CD8-positive, alpha-beta memory T cell (primary cell): ENCODE data around the gene MAOB. TPM values are rescaled to one million over a fixed set of nuclear protein-coding genes. Genes with fewer than 3 reads are reported as not detected.

Experiments used
- CTCF ChIA-PET: fragments of 350-600 bp; sonication (Branson Sonifier 250); formaldehyde crosslinking; loops from one replicate; lab custom pipeline; 2021; ENCODE audit warnings: antibody characterized with exemption; lab: Charles Lee
- POLR2A ChIA-PET: fragments of 350-600 bp; sonication (Branson Sonifier 250); formaldehyde crosslinking; loops from one replicate; lab custom pipeline; 2021; ENCODE audit warnings: antibody characterized with exemption; lab: Charles Lee
- DNase-seq, 5 donors: peaks; one replicate each; pipeline versions ENCODE4 v3.0.0 to v3.0.0-alpha.2; 2020 to 2022; ENCODE audit warnings: mixed read lengths in 1 of 5
- H3K27ac ChIP-seq: one replicate; pipeline ENCODE4 v1.7.0; 2013; ENCODE audit warnings: low read depth, mild to moderate bottlenecking, low read length, moderate library complexity
- H3K27me3 ChIP-seq: 2 replicates; pipeline ENCODE4 v1.7.0; 2013; ENCODE audit warnings: low read length, mild to moderate bottlenecking; ENCODE audit not compliant: insufficient read depth, poor library complexity, severe bottlenecking
- H3K36me3 ChIP-seq: 2 replicates; pipeline ENCODE4 v1.7.0; 2013; ENCODE audit warnings: mild to moderate bottlenecking, low read length, moderate library complexity; ENCODE audit not compliant: insufficient read depth
- H3K4me1 ChIP-seq: 2 replicates; pipeline ENCODE4 v1.7.0; 2013; ENCODE audit warnings: mild to moderate bottlenecking, low read length, moderate library complexity; ENCODE audit not compliant: insufficient read depth
- H3K4me3 ChIP-seq: 2 replicates; pipeline ENCODE4 v1.7.0; 2013; ENCODE audit warnings: mild to moderate bottlenecking, low read length
- H3K9me3 ChIP-seq: 2 replicates; pipeline ENCODE4 v1.7.0; 2013; ENCODE audit warnings: mild to moderate bottlenecking, low read length
- H3K27ac Mint-ChIP-seq, 8 donors: one replicate each; pipeline ENCODE4 v1.8.0; 2020 to 2021; ENCODE audit warnings: mixed read lengths in 8 of 8, mild to moderate bottlenecking in 6 of 8, inconsistent platforms in 3 of 8, moderate library complexity in 3 of 8
- H3K27me3 Mint-ChIP-seq, 2 donors: one replicate each; pipeline ENCODE4 v1.8.0; 2020 to 2021; ENCODE audit warnings: mixed read lengths in 2 of 2, mild to moderate bottlenecking in 1 of 2, moderate library complexity in 1 of 2
- H3K36me3 Mint-ChIP-seq, 3 donors: one replicate each; pipeline ENCODE4 v1.8.0; 2020 to 2021; ENCODE audit warnings: mixed read lengths in 3 of 3, inconsistent platforms in 1 of 3, mild to moderate bottlenecking in 1 of 3
- H3K4me1 Mint-ChIP-seq, 3 donors: one replicate each; pipeline ENCODE4 v1.8.0; 2020 to 2021; ENCODE audit warnings: mixed read lengths in 3 of 3, inconsistent platforms in 1 of 3, mild to moderate bottlenecking in 1 of 3
- H3K4me3 Mint-ChIP-seq, 7 donors: one replicate each; pipeline ENCODE4 v1.8.0; 2020 to 2021; ENCODE audit warnings: mixed read lengths in 7 of 7, mild to moderate bottlenecking in 6 of 7, moderate library complexity in 4 of 7, inconsistent platforms in 2 of 7
- H3K9me3 Mint-ChIP-seq, 5 donors: one replicate each; pipeline ENCODE4 v1.8.0; 2020 to 2022; ENCODE audit warnings: mixed read lengths in 5 of 5, mild to moderate bottlenecking in 3 of 5, moderate library complexity in 2 of 5, inconsistent platforms in 1 of 5
- polyA plus RNA-seq: library from polyadenylated mRNA; unstranded; fragments of 300-500 nt; fragmentation: Illumina TruSeq; gene quantifications from one replicate; pipeline ENCODE4 v1.2.3, GENCODE V29; 2021
- total RNA-seq, 2 experiments: library from RNA; stranded (reverse); gene quantifications; one replicate each; pipeline ENCODE4 v1.2.3, GENCODE V29; 2021

Gene MAOB
- total and polyA plus RNA-seq, 3 experiments from 2014 or later: 0.43 TPM; not detected in 2

DNA sequence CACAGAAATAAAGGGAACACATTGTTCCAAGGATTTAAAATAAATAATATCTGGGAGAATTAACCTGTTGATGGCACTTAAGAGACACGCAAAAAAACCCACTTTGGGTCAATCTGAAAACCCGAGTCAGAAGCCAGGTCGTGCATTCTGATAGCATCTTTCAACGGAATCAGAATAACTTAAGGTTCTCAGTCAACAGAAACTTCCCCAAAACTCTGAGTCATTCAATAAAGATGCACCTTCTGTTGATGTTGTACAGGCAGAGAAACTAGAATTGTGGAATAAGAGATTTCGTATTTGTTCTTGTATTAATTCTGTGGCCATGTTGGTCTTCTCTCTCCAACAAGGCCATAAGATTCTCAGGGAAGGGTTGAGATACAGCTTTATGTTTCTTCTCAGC lies 78.2 kb downstream of the MAOB start:
- no peak overlapping the region for H3K27ac Mint-ChIP-seq
- no peaks in the 10 kb centered on the region for H3K36me3 Mint-ChIP-seq
- no peaks in the 10 kb centered on the region for H3K9me3 Mint-ChIP-seq
- ChIA-PET CTCF (no interaction called here), POLR2A (no interaction called here)
- H3K4me1 Mint-ChIP-seq: no peaks in the 10 kb centered on the region
- H3K4me3 Mint-ChIP-seq: no peak overlapping the region
- Histone ChIP-seq H3K4me3 (no peak overlapping the region), H3K27ac (no peak overlapping the region), H3K9me3 (no peaks in the 10 kb centered on the region), H3K27me3 (no peaks in the 10 kb centered on the region), H3K36me3 (no peaks in the 10 kb centered on the region), H3K4me1 (no peaks in the 10 kb centered on the region)
- no peak for DNase-seq
- H3K27me3 Mint-ChIP-seq: peaks cover 12 to 14% of the 10 kb centered on the region in 2 donors

DNA sequence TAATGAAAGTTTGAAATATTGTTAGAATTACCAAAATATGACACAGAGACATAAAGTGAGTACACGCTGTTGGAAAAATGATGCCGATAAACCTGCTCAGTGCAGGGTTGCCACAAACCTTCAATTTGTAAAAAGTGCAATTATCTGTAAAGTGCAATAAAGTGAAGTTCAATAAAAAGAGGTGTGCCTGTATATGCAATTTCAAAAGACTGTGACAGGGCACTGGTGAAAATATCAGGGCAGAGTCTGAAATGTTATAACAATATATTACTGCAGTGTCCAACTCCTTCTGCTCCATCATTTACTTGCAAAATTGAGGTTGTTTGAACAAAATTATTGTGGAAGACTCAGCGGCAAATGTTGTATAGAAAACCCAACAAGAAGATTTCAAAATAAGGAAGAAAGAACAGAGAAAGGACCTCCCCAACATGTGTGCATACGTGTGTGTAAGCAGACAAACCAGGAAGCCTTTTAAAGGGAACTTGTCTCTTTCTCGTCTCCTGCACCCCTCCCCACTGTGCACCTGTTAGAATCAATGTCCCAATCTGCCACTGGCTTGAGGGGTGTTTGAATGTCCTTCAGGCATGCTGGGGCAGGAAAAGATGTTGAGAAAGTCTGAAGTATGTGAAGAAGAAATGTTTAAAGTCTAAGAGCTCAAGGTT lies 96.2 kb downstream of the MAOB start:
- CTCF ChIA-PET: no interaction called here
- no peak for DNase-seq
- Histone ChIP-seq H3K27ac (no peak overlapping the region), H3K9me3 (no peaks in the 10 kb centered on the region), H3K4me1 (no peaks in the 10 kb centered on the region), H3K4me3 (no peak overlapping the region), H3K27me3 (no peaks in the 10 kb centered on the region), H3K36me3 (no peaks in the 10 kb centered on the region)
- POLR2A ChIA-PET: no interaction called here
- Mint-ChIP-seq H3K9me3 (no peaks in the 10 kb centered on the region), H3K36me3 (no peaks in the 10 kb centered on the region), H3K4me1 (no peaks in the 10 kb centered on the region), H3K4me3 (no peak overlapping the region), H3K27ac (no peak overlapping the region), H3K27me3 (peaks cover 4 to 14% of the 10 kb centered on the region in 2 donors)

DNA sequence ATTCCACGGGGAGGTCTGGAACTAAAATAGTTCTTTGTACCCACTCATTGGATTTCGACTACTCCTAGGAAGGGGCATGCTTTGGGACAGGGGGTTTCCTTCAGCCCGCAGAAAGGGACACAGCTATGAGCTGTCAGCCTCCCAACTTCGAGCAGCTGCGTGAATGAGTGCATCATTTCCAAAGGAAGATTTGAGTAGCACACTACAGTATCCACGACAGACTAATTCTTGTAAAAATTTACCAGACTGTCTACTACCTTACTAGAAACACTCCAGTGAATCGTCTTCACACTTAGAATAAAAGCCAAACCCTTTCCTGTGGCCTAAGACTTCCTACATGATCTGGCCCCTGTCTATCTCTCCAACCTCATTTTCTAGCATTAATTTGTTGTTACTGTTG lies 124.2 kb downstream of the MAOB start:
- Histone ChIP-seq H3K36me3 (no peaks in the 10 kb centered on the region), H3K4me1 (no peaks in the 10 kb centered on the region), H3K27me3 (no peaks in the 10 kb centered on the region), H3K9me3 (no peaks in the 10 kb centered on the region), H3K27ac (no peak overlapping the region), H3K4me3 (no peak overlapping the region)
- ChIA-PET POLR2A (no interaction called here), CTCF (no interaction called here)
- no peak for DNase-seq
- Mint-ChIP-seq H3K9me3 (no peaks in the 10 kb centered on the region), H3K36me3 (no peaks in the 10 kb centered on the region), H3K4me3 (no peak overlapping the region), H3K4me1 (no peaks in the 10 kb centered on the region), H3K27ac (no peak overlapping the region), H3K27me3 (peaks cover 0 to 8% of the 10 kb centered on the region in 2 donors)

DNA sequence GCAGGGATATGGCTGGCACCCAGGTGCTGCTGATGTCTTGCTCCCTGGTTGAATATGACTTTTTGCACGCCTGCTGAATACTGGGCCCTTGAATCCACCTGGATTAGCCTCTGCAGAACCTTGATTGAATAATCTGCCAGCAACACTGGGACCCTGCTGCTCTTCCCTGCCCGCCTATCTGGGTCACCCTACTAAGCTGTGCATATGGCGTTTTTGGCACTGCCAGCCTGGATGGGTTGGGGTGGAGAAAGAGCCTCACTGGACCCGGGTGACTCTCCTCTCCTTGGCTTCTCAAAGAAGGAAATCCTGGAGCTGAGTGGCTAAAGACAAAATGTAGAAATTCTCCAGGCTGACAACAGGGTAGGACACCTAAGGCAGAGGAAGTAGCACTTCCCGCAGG lies 126.2 kb downstream of the MAOB start:
- Histone ChIP-seq H3K27ac (no peak overlapping the region), H3K4me1 (no peaks in the 10 kb centered on the region), H3K27me3 (no peaks in the 10 kb centered on the region), H3K36me3 (no peaks in the 10 kb centered on the region), H3K9me3 (no peaks in the 10 kb centered on the region), H3K4me3 (no peak overlapping the region)
- Mint-ChIP-seq H3K4me1 (no peaks in the 10 kb centered on the region), H3K36me3 (no peaks in the 10 kb centered on the region), H3K4me3 (no peak overlapping the region), H3K9me3 (no peaks in the 10 kb centered on the region), H3K27ac (peak overlapping the region in 1 of 8 donors; percentile 45), H3K27me3 (peaks cover 0 to 8% of the 10 kb centered on the region in 2 donors)
- ChIA-PET POLR2A (no interaction called here), CTCF (no interaction called here)
- DNase-seq: no peak

DNA sequence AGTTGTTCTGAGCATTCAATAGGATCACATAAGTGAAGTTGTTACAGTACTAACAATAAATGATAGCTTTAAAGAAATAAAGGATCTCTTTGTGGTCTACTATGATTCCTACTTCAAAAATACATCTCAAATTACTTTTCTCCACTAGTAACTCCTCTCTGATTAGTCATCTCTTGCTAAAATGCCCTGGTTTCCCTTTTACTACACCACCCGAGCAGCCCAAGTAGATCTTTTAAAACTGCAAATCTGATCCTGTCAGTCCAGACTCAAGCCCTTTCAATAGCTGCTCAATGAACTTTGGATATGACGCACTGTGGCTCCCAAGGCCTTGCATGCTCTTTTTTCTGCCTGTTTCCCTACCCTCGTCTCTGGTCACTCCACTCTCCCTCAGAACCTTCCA lies 128.6 kb downstream of the MAOB start:
- Histone ChIP-seq H3K36me3 (no peaks in the 10 kb centered on the region), H3K27me3 (no peaks in the 10 kb centered on the region), H3K4me3 (no peak overlapping the region), H3K4me1 (no peaks in the 10 kb centered on the region), H3K27ac (no peak overlapping the region), H3K9me3 (no peaks in the 10 kb centered on the region)
- Mint-ChIP-seq H3K4me1 (peaks cover 0 to 6% (median 0%) of the 10 kb centered on the region in 3 donors), H3K9me3 (no peaks in the 10 kb centered on the region), H3K36me3 (no peaks in the 10 kb centered on the region), H3K4me3 (no peak overlapping the region), H3K27ac (no peak overlapping the region), H3K27me3 (peaks cover 0 to 8% of the 10 kb centered on the region in 2 donors)
- DNase-seq: no peak
- ChIA-PET CTCF (no interaction called here), POLR2A (no interaction called here)

DNA sequence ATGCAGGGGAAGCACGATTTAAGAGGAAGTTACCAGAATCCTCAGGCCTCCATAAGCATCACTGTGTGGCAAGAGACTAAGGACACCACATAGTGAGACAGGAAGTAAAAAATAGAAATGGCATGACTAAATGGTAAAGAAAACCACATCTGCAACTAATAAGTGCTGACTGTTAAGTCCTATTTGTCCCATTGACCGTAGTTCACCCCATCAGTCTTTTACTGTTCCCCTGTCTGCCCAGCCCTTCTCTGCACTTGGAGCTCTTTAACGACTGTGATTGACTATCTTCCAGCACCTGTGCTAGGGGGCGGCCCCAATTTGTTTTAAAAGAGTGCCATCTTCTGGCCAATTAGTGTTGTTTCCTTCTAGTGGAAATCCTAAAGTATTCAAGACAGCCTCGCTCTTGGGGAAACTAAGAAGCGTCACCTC lies 132.0 kb downstream of the MAOB start:
- H3K36me3 Mint-ChIP-seq: no peaks in the 10 kb centered on the region
- Histone ChIP-seq H3K36me3 (no peaks in the 10 kb centered on the region), H3K9me3 (no peaks in the 10 kb centered on the region), H3K4me3 (no peak overlapping the region), H3K27me3 (no peaks in the 10 kb centered on the region), H3K4me1 (no peaks in the 10 kb centered on the region), H3K27ac (no peak overlapping the region)
- H3K4me1 Mint-ChIP-seq: peaks cover 0 to 6% (median 0%) of the 10 kb centered on the region in 3 donors
- H3K27ac Mint-ChIP-seq: no peak overlapping the region
- H3K27me3 Mint-ChIP-seq: peaks cover 0 to 3% of the 10 kb centered on the region in 2 donors
- H3K4me3 Mint-ChIP-seq: no peak overlapping the region
- CTCF ChIA-PET: interaction anchor here (0.6 to 2.7 kb wide), 4 partner anchors 9 to 1958 kb away, joined by 3 to 13 read pairs (median 4); no protein-coding TSS in a partner anchor
- POLR2A ChIA-PET: no interaction called here
- no peaks in the 10 kb centered on the region for H3K9me3 Mint-ChIP-seq
- peak; percentile 1 to 64 (median 38) for DNase-seq

DNA sequence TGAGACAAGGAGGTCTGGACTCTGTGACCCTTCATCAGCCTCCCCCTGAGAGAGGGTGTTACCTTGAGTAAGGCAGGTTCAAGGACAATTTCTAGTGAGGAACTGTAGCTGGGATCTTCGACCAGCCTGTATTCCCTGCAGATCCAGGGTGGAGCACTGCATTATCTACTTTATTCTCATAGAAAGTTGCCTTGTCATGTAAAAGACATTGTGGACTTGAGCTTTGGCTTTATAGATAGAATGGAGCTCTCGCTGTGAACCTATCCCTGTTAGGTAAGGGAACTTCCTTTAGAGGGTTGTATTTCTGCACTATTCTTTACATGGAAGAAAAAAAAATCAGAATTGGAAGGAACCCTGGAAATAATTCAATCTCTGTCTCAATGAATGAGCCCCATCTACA lies 134.8 kb downstream of the MAOB start:
- Mint-ChIP-seq H3K4me1 (peaks cover 0 to 6% (median 0%) of the 10 kb centered on the region in 3 donors), H3K4me3 (no peak overlapping the region), H3K36me3 (no peaks in the 10 kb centered on the region), H3K27ac (no peak overlapping the region), H3K9me3 (no peaks in the 10 kb centered on the region), H3K27me3 (peaks cover 0 to 18% of the 10 kb centered on the region in 2 donors)
- ChIA-PET POLR2A (no interaction called here), CTCF (no interaction called here)
- no peaks in the 10 kb centered on the region for H3K27me3 ChIP-seq
- DNase-seq: no peak
- no peak overlapping the region for H3K4me3 ChIP-seq
- H3K4me1 ChIP-seq: no peaks in the 10 kb centered on the region
- H3K27ac ChIP-seq: no peak overlapping the region
- no peaks in the 10 kb centered on the region for H3K36me3 ChIP-seq
- no peaks in the 10 kb centered on the region for H3K9me3 ChIP-seq

DNA sequence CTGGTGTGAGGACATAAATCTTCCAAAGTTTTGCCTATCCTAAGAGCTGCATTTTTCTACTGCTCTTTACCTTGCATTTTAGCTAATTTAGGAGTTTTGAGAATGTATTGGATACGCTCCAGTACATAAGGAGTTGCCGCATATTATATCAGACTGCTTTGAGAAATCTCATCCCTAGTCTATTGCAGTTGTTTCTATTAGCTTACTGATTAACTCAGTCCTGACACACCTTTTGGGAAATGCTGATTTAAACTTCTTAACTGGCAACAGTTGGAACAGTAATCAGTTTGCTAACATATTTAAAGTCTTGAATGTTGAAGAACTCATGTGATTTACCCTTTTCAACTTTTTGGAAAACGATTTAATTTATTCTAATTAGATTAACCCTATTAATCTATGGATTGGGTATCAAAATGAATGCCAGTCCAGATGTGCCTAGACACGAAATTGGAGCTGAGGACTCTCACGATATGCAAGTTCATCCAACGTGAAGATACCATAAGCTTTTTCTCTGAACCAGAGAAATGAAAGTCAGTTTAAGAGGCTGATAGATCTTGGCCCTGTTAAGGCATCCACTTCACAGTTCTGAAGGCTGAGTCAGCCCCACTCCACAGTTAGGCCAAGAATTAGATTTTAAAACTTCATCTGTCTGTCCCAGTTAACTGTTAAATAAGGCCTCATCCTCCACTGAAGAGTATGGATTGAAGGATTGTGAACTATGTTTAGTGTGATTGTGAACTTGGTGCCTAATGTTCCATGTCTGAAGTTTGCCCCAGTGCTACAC lies 136.1 kb downstream of the MAOB start:
- no peak overlapping the region for H3K4me3 Mint-ChIP-seq
- DNase-seq: no peak
- CTCF ChIA-PET: no interaction called here

More for the DNA sequence above, 136.1 kb downstream of the MAOB start:
- Mint-ChIP-seq H3K27ac (no peak overlapping the region), H3K9me3 (no peaks in the 10 kb centered on the region), H3K36me3 (no peaks in the 10 kb centered on the region), H3K27me3 (peaks cover 0 to 20% of the 10 kb centered on the region in 2 donors), H3K4me1 (peaks cover 0 to 6% (median 0%) of the 10 kb centered on the region in 3 donors)
- Histone ChIP-seq H3K36me3 (no peaks in the 10 kb centered on the region), H3K27me3 (no peaks in the 10 kb centered on the region), H3K4me3 (no peak overlapping the region), H3K9me3 (no peaks in the 10 kb centered on the region), H3K27ac (no peak overlapping the region), H3K4me1 (no peaks in the 10 kb centered on the region)
- POLR2A ChIA-PET: no interaction called here
